ENCODE data around the gene IKBKE.

- TF ChIP-seq GATA3 (IDR thresholded peaks at IDR 0.05; ENCODE audit: low read depth, low read length) (no peak), GATA2 (IDR thresholded peaks at IDR 0.05; ENCODE audit: low read depth, low read length) (no peak)
Measured at GRCh38 chr1:206469933-206470691, at the start of gene IKBKE.
